GM13976 (cell line): ENCODE results near the gene FAM110D.

Experiments
- DNase-seq: peaks from one replicate; pipeline ENCODE4 v3.0.0; 2012; ENCODE audit warnings: low spot score
- in situ Hi-C: fragments of 300-500 bp; cut with MboI; formaldehyde crosslinking; loops from one replicate; pipeline ENCODE4 v1.12.0; 2022; ENCODE audit warnings: low sequenced_read_pairs, mixed read lengths, inconsistent platforms; ENCODE audit not compliant: unreplicated experiment
- TF ChIP-seq, protein P1 (sequence below): IDR thresholded peaks from 2 replicates; pipeline ENCODE4 v1.5.1; 2012; ENCODE audit warnings: borderline replicate concordance, mild to moderate bottlenecking; ENCODE audit not compliant: insufficient read depth; ENCODE audit errors: extremely low read depth, missing control alignments, control extremely low read depth

Gene FAM110D

DNA sequence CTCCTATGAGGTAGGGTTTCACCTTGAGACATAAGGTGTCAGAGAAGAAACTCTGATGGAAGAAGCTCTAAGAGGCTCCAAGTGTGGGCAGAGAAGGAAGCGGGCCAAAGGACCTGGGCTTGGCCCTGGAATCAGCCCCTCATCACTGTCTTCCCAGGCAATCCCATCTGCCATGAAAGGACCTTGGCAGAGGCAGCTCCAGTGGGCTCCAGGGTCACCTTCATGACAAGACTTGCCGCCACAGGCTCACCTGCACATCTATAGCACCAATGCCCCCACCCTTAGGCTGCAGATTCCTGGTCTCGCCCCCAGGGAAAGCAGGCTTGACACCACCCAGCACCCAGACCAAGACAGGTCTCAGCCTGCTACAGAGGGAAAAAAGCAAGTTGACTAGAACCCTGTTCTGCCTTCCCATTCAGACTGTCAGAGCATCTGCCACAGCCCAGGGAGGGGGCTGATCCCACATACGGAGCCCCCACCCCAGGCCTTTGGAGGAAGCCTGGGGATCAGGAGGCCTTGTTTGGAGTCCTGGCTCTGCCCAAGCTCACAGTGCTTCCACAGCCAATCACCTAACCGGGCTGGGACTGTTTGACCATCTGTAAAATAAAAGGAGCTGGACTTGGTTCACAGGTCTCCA lies 490 bp upstream of the FAM110D start:
- TF ChIP-seq, protein P1, sequence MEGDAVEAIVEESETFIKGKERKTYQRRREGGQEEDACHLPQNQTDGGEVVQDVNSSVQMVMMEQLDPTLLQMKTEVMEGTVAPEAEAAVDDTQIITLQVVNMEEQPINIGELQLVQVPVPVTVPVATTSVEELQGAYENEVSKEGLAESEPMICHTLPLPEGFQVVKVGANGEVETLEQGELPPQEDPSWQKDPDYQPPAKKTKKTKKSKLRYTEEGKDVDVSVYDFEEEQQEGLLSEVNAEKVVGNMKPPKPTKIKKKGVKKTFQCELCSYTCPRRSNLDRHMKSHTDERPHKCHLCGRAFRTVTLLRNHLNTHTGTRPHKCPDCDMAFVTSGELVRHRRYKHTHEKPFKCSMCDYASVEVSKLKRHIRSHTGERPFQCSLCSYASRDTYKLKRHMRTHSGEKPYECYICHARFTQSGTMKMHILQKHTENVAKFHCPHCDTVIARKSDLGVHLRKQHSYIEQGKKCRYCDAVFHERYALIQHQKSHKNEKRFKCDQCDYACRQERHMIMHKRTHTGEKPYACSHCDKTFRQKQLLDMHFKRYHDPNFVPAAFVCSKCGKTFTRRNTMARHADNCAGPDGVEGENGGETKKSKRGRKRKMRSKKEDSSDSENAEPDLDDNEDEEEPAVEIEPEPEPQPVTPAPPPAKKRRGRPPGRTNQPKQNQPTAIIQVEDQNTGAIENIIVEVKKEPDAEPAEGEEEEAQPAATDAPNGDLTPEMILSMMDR, result no peak
- no peak for DNase-seq
- in situ Hi-C loops, result no loop called here

DNA sequence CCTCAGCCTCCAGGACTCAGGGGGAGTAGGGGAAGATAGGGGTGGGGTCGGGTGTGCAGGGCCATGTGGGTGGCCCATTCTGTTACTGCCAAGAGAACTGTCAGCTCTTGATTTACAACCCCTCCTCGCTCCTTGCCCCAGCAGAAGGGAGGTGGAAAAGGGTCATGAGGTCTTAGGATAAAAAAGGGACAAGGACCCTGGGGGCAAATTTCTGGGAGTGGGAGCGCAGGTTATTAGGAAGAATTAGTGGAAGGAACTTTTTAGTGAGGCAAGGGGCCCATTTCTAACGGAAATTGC lies 812 bp downstream of the FAM110D start:
- TF ChIP-seq, protein P1, result no peak
- in situ Hi-C loops, result no loop called here
- no peak for DNase-seq

DNA sequence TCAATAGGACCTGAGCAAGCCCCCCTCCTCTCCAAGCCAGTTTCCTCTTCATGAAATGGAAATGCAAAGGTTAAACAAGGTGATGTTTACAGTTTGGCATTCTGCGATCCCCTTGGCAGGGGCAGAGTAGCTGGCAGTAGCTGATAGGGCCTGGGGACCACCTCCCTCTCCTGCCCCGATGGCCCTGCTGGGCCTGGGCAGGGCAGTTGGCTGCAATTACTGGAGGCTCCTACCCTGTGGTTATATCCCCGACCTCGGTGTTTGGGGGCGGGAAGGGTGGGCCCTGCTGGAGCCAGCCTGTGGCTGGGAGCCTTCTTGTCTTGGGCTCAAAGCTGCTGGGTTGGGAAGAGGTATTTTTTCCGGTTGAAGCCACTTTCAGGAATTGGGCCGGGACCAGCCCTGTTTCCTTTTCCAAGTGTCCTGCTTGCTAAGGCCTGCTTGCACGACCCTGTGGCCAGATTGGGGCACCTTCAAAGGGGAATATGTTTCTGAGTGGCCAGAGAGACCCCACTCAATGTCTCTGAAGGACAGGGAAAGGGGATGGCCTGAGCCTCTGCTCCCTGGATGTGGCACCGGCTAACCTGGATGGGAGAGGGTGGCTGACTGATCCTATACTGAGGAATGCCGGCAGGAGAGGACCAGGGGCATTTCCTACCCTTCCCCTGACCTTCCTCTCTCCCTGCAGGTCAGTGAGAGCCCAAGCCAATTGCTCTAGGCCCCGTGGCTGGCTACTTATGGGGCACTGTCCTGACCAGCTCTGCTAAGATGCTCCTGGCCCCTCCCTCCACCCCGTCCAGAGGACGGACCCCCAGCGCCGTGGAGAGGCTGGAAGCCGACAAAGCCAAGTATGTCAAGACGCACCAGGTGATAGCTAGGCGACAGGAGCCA lies 1.9 kb downstream of the FAM110D start:
- no peak for DNase-seq
- in situ Hi-C loops, result no loop called here
- TF ChIP-seq, protein P1, result no peak

DNA sequence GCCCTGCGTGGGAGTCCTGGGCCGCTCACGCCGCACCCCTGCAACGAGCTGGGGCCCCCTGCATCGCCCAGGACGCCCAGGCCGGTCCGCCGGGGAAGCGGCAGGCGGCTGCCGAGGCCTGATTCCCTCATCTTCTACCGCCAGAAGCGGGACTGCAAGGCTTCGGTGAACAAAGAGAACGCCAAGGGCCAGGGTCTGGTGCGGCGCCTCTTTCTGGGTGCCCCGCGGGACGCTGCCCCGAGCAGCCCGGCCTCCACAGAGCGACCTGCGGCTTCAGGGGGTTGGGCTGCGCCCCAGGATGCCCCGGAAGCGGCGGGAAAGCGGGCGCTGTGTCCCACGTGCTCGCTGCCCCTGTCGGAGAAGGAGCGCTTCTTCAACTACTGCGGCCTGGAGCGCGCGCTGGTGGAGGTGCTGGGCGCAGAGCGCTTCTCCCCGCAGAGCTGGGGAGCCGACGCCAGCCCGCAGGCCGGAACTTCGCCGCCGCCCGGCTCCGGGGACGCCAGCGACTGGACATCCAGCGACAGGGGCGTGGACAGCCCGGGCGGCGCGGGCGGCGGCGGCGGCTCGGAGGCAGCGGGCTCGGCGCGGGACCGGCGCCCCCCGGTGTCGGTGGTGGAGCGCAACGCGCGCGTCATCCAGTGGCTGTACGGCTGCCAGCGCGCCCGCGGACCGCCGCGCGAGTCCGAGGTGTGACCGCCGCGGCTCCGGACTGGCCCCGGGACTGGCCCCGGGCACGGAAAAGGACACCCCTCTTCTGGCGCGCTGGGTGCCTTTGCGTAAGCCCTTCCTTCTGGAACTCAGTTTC lies 2.7 kb downstream of the FAM110D start:
- in situ Hi-C loops, result no loop called here
- TF ChIP-seq, protein P1, result peak; percentile 1
- DNase-seq, result peak; percentile 71

DNA sequence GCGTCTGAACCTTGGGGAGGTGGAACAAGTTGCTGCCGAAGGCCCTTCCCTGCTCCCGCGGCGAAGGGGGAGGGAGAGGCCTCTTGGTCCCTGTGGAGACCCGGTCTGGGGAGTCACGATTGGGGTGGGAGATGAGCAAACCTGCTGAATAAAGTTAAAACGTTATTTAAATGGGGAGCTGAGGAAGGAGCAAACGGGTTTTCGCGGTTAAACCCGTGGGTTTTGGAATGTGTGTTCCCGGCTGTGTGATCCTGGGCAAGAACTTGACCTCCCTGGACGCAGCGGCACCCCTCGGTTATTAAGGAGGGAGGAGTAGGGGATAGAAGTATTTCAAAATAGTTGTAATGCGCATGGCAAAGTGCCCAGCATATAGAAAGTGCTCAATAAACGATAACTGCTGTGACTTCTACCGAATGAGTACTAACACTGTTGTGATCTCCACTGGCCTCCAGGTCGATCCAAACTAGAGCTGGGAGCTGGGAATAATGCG lies 3.4 kb downstream of the FAM110D start:
- in situ Hi-C loops, result no loop called here
- TF ChIP-seq, protein P1, result no peak
- no peak for DNase-seq

DNA sequence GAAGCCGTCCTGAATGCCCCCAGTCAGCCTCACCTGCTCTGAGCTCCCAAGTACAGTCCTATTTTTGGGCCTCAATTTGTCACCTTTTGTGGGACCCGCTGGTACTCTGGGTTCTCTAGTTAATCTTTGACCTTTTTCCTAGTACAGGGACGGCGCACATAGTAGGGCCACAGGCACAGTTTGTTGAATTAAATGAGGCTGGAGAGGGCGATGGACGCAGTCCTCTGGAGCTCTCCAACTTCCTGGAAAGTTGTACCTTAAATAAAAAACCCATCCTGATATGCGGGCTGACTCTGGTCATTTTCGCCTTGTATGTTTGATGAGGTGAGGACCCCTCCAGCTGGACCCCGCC lies 4.8 kb downstream of the FAM110D start:
- no peak for DNase-seq
- TF ChIP-seq, protein P1, result no peak
- in situ Hi-C loops, result no loop called here
